ENCODE measurements around the gene UCP3.

DNA sequence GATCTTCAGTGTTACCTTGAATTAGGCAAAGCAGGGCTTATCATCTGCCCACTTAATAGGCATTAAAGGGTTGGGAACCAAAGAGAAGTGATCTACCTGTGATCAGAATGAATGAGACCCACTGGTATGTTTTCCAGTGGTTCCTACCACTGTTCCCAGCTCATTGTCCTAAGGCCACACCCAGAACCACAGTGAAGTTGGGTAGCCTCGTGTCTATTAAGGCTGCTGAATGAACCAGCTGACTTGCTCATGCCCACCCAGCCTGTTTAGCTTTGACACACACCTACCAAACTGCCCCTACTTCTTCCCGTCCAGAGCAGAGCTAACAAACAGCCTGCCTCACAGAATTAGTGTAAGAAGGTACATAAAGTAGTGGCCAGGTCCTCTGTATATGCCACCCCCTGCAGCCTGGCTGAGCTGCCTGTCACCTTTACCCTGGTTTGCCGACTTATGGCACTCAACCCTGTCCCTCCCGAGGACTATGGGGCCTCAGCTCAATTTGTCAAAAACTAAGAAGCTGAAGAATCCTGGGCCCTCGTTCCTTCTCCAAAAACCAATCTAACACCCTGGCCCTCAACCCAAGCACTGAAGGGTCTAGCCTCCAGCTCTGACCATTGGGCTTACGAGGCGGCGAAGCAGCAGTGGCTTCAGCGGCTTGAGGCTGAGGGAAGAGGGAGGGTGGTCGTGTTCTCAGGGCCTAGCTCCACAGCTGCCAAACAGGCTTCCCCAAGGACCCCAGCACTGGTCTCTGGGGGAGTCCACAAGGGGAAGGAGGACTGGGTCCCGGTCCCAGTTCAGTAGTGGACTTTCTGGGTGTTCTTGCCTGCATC, 36.0 kb downstream of the UCP3 start:
- TF ChIP-seq, protein P1, sequence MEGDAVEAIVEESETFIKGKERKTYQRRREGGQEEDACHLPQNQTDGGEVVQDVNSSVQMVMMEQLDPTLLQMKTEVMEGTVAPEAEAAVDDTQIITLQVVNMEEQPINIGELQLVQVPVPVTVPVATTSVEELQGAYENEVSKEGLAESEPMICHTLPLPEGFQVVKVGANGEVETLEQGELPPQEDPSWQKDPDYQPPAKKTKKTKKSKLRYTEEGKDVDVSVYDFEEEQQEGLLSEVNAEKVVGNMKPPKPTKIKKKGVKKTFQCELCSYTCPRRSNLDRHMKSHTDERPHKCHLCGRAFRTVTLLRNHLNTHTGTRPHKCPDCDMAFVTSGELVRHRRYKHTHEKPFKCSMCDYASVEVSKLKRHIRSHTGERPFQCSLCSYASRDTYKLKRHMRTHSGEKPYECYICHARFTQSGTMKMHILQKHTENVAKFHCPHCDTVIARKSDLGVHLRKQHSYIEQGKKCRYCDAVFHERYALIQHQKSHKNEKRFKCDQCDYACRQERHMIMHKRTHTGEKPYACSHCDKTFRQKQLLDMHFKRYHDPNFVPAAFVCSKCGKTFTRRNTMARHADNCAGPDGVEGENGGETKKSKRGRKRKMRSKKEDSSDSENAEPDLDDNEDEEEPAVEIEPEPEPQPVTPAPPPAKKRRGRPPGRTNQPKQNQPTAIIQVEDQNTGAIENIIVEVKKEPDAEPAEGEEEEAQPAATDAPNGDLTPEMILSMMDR (IDR thresholded peaks at IDR 0.05), result no peak
- TF ChIP-seq EP300 (IDR thresholded peaks at IDR 0.05) (no peak), POLR2A (IDR thresholded peaks at IDR 0.05) (no peak)
